ENCODE results near the gene PLCXD1.

DNA sequence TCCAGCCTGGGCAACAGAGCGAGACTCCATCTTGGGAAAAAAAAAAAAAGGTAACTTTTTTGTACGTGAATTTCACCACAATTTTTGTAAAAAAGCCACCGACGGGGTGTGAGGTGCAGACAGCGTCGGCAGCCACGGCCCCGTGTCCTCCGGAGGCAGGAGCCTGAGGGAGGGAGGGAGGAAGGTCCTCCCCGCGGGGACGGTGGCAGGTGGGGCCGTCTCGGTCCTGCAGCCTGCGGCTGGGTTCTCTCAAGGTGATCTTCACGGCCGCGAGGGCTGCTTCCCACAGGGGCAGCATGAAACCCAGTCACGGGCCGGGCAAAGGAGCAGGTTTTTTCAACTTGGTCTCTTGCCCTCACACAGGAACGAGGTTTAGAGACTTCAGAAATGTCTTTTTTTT lies 14.0 kb downstream of the PLCXD1 start:
- TF ChIP-seq, protein P1, sequence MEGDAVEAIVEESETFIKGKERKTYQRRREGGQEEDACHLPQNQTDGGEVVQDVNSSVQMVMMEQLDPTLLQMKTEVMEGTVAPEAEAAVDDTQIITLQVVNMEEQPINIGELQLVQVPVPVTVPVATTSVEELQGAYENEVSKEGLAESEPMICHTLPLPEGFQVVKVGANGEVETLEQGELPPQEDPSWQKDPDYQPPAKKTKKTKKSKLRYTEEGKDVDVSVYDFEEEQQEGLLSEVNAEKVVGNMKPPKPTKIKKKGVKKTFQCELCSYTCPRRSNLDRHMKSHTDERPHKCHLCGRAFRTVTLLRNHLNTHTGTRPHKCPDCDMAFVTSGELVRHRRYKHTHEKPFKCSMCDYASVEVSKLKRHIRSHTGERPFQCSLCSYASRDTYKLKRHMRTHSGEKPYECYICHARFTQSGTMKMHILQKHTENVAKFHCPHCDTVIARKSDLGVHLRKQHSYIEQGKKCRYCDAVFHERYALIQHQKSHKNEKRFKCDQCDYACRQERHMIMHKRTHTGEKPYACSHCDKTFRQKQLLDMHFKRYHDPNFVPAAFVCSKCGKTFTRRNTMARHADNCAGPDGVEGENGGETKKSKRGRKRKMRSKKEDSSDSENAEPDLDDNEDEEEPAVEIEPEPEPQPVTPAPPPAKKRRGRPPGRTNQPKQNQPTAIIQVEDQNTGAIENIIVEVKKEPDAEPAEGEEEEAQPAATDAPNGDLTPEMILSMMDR (IDR thresholded peaks at IDR 0.05) = no peak
- no peak for TF ChIP-seq POLR2A (IDR thresholded peaks at IDR 0.05)

Measured in ovary (tissue), 3 donors.